Kidney tubule cell (primary cell): ENCODE measurements around the gene DHRSX.
"Not testable (repeated sequence)": the region's sequence is repeated elsewhere in the genome, so short reads cannot be mapped to it uniquely, and the experiment has no call there.

Experiments
- DNase-seq: peaks from one replicate; pipeline ENCODE4 v3.0.0-alpha.2; 2018; ENCODE audit warnings: low spot score

Gene DHRSX

GRCh38 chrX:2424317-2424716 lies 76.5 kb downstream of the DHRSX start:
- DNase-seq: no peak

GRCh38 chrX:2423899-2424298 lies 76.9 kb downstream of the DHRSX start:
- no peak for DNase-seq

GRCh38 chrX:2423282-2423681 lies 77.5 kb downstream of the DHRSX start:
- peak; percentile 92 for DNase-seq

- DNase-seq: not testable (repeated sequence)
Observed at GRCh38 chrX:2419418-2419817, 81.4 kb downstream of the DHRSX start.

- no peak for DNase-seq
Observed at GRCh38 chrX:2418000-2418399, 82.8 kb downstream of the DHRSX start.

GRCh38 chrX:2416851-2417604 lies 83.7 kb downstream of the DHRSX start:
- DNase-seq: peak; percentile 34

- no peak for DNase-seq
Observed at GRCh38 chrX:2414384-2414783, 86.4 kb downstream of the DHRSX start.

- no peak for DNase-seq
Observed at GRCh38 chrX:2413969-2414368, 86.8 kb downstream of the DHRSX start.

- DNase-seq: no peak
Observed at GRCh38 chrX:2412131-2412530, 88.6 kb downstream of the DHRSX start.

- DNase-seq: peak; percentile 37
Observed at GRCh38 chrX:2410279-2411020, 90.3 kb downstream of the DHRSX start.

GRCh38 chrX:2409796-2410195 lies 91.0 kb downstream of the DHRSX start:
- DNase-seq: no peak

GRCh38 chrX:2408856-2409255 lies 91.9 kb downstream of the DHRSX start:
- no peak for DNase-seq

- DNase-seq: no peak
Observed at GRCh38 chrX:2406891-2407518, 93.8 kb downstream of the DHRSX start.

- DNase-seq: no peak
Observed at GRCh38 chrX:2404776-2405175, 96.0 kb downstream of the DHRSX start.

- no peak for DNase-seq
Observed at GRCh38 chrX:2402361-2402690, 98.5 kb downstream of the DHRSX start.

GRCh38 chrX:2401590-2402360 lies 99.0 kb downstream of the DHRSX start:
- peak; percentile 65 for DNase-seq

- peak; percentile 25 for DNase-seq
Observed at GRCh38 chrX:2401201-2401589, 99.6 kb downstream of the DHRSX start.

GRCh38 chrX:2398064-2398656 lies 102.6 kb downstream of the DHRSX start:
- peak; percentile 67 for DNase-seq

GRCh38 chrX:2397229-2398063 lies 103.3 kb downstream of the DHRSX start:
- no peak for DNase-seq

- no peak for DNase-seq
Observed at GRCh38 chrX:2395261-2395992, 105.3 kb downstream of the DHRSX start.
